ENCODE data around the gene HRH3.

Gene HRH3

GRCh38 chr20:62217913-62218773 is 1.9 kb downstream of the HRH3 start:
- no peak for DNase-seq (ENCODE audit: extremely low read depth, low read depth)
- no peak for TF ChIP-seq CTCF (IDR thresholded peaks at IDR 0.05; ENCODE audit: low read depth, low read length)

GRCh38 chr20:62216636-62217566 is 3.2 kb downstream of the HRH3 start:
- TF ChIP-seq CTCF (IDR thresholded peaks at IDR 0.05; ENCODE audit: low read depth, low read length): no peak
- no peak for DNase-seq (ENCODE audit: extremely low read depth, low read depth)

- no peak for DNase-seq (ENCODE audit: extremely low read depth, low read depth)
These were observed 4.0 kb downstream of the HRH3 start for GRCh38 chr20:62215991-62216635.

GRCh38 chr20:62215020-62215990 is 4.8 kb downstream of the HRH3 start:
- DNase-seq (ENCODE audit: extremely low read depth, low read depth): no peak
- no peak for TF ChIP-seq CTCF (IDR thresholded peaks at IDR 0.05; ENCODE audit: low read depth, low read length)

More at GRCh38 chr20:62215991-62216635, 4.0 kb downstream of the HRH3 start:
- TF ChIP-seq CTCF (IDR thresholded peaks at IDR 0.05; ENCODE audit: low read depth, low read length): no peak

GRCh38 chr20:62214067-62214466 is 6.0 kb downstream of the HRH3 start:
- DNase-seq (ENCODE audit: extremely low read depth, low read depth): no peak

More at GRCh38 chr20:62214067-62214466, 6.0 kb downstream of the HRH3 start:
- TF ChIP-seq CTCF (IDR thresholded peaks at IDR 0.05; ENCODE audit: low read depth, low read length): no peak

Data from AG09319 (cell line).